B cell (primary cell): ENCODE results near the gene ERBB3.

Experiments used
- EZH2 ChIP-seq: IDR thresholded peaks from 2 replicates; pipeline ENCODE4 v1.6.1; 2012; ENCODE audit warnings: borderline replicate concordance, low read depth, mild to moderate bottlenecking, moderate library complexity, low read length; ENCODE audit not compliant: insufficient read depth, poor library complexity, severe bottlenecking
- TF ChIP-seq, protein P1 (sequence below): fragments of 200-600 bp; IDR thresholded peaks from one replicate; pipeline ENCODE4 v1.8.0; 2022; ENCODE audit warnings: antibody characterized with exemption, mild to moderate bottlenecking

DNA sequence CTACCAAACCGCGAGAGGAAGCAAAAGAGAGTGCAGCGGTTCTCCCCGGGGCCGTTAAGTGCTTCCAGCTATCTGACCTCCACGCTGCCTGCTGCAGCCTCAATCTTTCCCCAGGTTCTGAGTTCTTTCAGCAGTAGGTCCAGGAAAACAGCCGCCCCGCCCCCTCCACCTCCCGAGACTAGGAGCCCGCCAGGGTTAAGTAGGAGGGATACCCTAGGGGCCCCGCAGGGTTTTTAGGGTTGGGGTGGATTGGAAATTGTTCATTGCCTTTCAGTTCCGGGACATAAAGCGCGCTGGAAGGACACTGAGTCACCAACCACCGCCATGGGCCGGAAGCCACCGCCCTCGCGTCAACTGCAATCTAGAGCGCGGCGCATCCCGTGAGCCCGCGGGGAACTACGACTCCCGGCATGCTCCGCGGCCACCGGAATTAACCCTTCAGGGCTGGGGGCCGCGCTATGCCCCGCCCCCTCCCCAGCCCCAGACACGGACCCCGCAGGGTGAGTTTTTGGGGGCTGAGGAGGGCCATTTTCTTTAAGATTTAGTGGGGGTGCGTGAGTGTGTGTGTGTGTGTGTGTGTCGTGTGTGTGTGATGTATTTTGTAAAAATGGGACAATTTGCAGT is 72.3 kb downstream of the ERBB3 start, which contains the start of gene MYL6B:
- TF ChIP-seq, protein P1, sequence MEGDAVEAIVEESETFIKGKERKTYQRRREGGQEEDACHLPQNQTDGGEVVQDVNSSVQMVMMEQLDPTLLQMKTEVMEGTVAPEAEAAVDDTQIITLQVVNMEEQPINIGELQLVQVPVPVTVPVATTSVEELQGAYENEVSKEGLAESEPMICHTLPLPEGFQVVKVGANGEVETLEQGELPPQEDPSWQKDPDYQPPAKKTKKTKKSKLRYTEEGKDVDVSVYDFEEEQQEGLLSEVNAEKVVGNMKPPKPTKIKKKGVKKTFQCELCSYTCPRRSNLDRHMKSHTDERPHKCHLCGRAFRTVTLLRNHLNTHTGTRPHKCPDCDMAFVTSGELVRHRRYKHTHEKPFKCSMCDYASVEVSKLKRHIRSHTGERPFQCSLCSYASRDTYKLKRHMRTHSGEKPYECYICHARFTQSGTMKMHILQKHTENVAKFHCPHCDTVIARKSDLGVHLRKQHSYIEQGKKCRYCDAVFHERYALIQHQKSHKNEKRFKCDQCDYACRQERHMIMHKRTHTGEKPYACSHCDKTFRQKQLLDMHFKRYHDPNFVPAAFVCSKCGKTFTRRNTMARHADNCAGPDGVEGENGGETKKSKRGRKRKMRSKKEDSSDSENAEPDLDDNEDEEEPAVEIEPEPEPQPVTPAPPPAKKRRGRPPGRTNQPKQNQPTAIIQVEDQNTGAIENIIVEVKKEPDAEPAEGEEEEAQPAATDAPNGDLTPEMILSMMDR: no peak
- TF ChIP-seq EZH2: no peak
